Measurements from ENCODE around the gene MAP4K3. TPM values are rescaled to one million over a fixed set of nuclear protein-coding genes. Genes with fewer than 3 reads are reported as not detected.

The MAP4K3 gene
- total and polyA plus RNA-seq, 9 of the 15 experiments (the other 6 are each of a cell fraction or from before 2014, with no cell fraction given), result 3.1 to 30.0 (median 16.9) TPM

GRCh38 chr2:39464864-39465263 lies 27.8 kb upstream of the MAP4K3 start:
- Histone ChIP-seq H3K9me3 (replicated peaks; ENCODE audit: control insufficient read depth, insufficient read depth, low read depth, low read length) (no peaks in the 10 kb centered on the region), H3K27me3 (ENCODE audit: control insufficient read depth in 2 of 2, insufficient read depth in 2 of 2, low read length in 2 of 2) (no peaks in the 10 kb centered on the region), H3K4me3 (no peak overlapping the region), H3K4me2 (ENCODE audit: insufficient read depth, low read length) (no peak overlapping the region), H3K79me2 (ENCODE audit: control insufficient read depth, insufficient read depth, low read length) (no peaks in the 10 kb centered on the region), H3K27ac (ENCODE audit: extremely low read depth, low read depth, low read length) (no peak overlapping the region), H3K4me1 (replicated peaks in 1 of 2; ENCODE audit: control insufficient read depth in 2 of 2, insufficient read depth in 2 of 2, low read length in 2 of 2) (peaks cover 7 to 23% of the 10 kb centered on the region in 2 experiments), H3K9ac (ENCODE audit: insufficient read depth in 1 of 2, low read depth in 2 of 2, low read length in 2 of 2) (no peak overlapping the region), H3K36me3 (ENCODE audit: control insufficient read depth, insufficient read depth, low read length) (no peaks in the 10 kb centered on the region), H4K20me1 (replicated peaks; ENCODE audit: control insufficient read depth, insufficient read depth, low read length) (no peaks in the 10 kb centered on the region), H3K9me1 (ENCODE audit: control insufficient read depth, insufficient read depth, low read length) (no peaks in the 10 kb centered on the region), H2AFZ (ENCODE audit: low read depth, low read length) (no peak overlapping the region)
- intact Hi-C loops (cut with micrococcal nuclease) (no loop called here), in situ Hi-C loops (cut with MboI) (no loop called here)
- no peak for FAIRE-seq
- ChIA-PET POLR2A (no interaction called here), CTCF (ENCODE audit: low intra/inter-chr PET ratio) (no interaction called here)
- WGBS (ENCODE audit: insufficient coverage, low coverage, missing lambda C conversion rate), result 24% methylated on average over 1 of the region's 1 CpG
- no TSS peak for BruUV-seq (replicated peaks)
- ATAC-seq, result no peak
- no peak for DNase-seq (ENCODE audit: extremely low read depth in 1 of 4, low spot score in 3 of 4)
- TF ChIP-seq ZNF24 (IDR thresholded peaks at IDR 0.05), result no peak
- TF ChIP-seq, protein P1, sequence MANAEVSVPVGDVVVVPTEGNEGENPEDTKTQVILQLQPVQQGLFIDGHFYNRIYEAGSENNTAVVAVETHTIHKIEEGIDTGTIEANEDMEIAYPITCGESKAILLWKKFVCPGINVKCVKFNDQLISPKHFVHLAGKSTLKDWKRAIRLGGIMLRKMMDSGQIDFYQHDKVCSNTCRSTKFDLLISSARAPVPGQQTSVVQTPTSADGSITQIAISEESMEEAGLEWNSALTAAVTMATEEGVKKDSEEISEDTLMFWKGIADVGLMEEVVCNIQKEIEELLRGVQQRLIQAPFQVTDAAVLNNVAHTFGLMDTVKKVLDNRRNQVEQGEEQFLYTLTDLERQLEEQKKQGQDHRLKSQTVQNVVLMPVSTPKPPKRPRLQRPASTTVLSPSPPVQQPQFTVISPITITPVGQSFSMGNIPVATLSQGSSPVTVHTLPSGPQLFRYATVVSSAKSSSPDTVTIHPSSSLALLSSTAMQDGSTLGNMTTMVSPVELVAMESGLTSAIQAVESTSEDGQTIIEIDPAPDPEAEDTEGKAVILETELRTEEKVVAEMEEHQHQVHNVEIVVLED (CRISPR knock-in tag; IDR thresholded peaks at IDR 0.05), result no peak
- no peak for TF ChIP-seq TCF7 (IDR thresholded peaks at IDR 0.05; ENCODE audit: borderline replicate concordance)
- no peak for TF ChIP-seq TARDBP (IDR thresholded peaks at IDR 0.05)
- no peak for TF ChIP-seq RFX7 (CRISPR knock-in tag; IDR thresholded peaks at IDR 0.05)
- no peak for TF ChIP-seq ZNF324 (CRISPR knock-in tag; IDR thresholded peaks at IDR 0.05)
- TF ChIP-seq, protein P2, sequence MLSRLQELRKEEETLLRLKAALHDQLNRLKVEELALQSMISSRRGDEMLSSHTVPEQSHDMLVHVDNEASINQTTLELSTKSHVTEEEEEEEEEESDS (CRISPR knock-in tag; IDR thresholded peaks at IDR 0.05), result no peak
- TF ChIP-seq FOXA1 (IDR thresholded peaks at IDR 0.05; ENCODE audit: borderline replicate concordance), result no peak
- TF ChIP-seq ELF4 (CRISPR knock-in tag; IDR thresholded peaks at IDR 0.05), result no peak
- TF ChIP-seq RBM39 (optimal IDR thresholded peaks at IDR 0.05; ENCODE audit: low read depth, low read length), result no peak
